Gastrocnemius medialis (tissue), 4 donors: ENCODE measurements around the gene NAPSA. TPM values are rescaled to one million over a fixed set of nuclear protein-coding genes. Genes with fewer than 3 reads are reported as not detected.
"Not testable (repeated sequence)": the region's sequence is repeated elsewhere in the genome, so short reads cannot be mapped to it uniquely, and the experiment has no call there.

Experiments used
- ATAC-seq, 2 donors: fragments of 150-250 bp; one replicate each; pipeline ENCODE4 v1.9.1; 2016
- DNase-seq, 2 donors: peaks; one replicate each; pipeline ENCODE4 v3.0.0-alpha.2; 2019
- H3K27ac ChIP-seq, 4 donors: fragments of 200-600 bp; sonication (generic); 1 replicate in 1 of 4; 2 replicates in 3 of 4; pipeline ENCODE4 v1.5.1; 2016 to 2018; ENCODE audit warnings: mild to moderate bottlenecking in 2 of 4, moderate library complexity in 1 of 4
- H3K27me3 ChIP-seq, 3 donors: fragments of 200-600 bp; sonication (generic) in 2 of 3; 1 replicate in 1 of 3; 2 replicates in 2 of 3; pipeline versions ENCODE4 v1.5.1 to v1.6.0; 2016 to 2019; ENCODE audit warnings: mild to moderate bottlenecking in 1 of 3, moderate library complexity in 1 of 3
- H3K36me3 ChIP-seq, 2 donors: fragments of 200-600 bp; sonication (generic) in 1 of 2; one replicate each; pipeline ENCODE4 v1.5.1; 2017 to 2018
- H3K4me1 ChIP-seq, 2 donors: fragments of 200-600 bp; sonication (generic) in 1 of 2; one replicate each; pipeline ENCODE4 v1.5.1; 2016 to 2017; ENCODE audit warnings: mild to moderate bottlenecking in 2 of 2
- H3K4me3 ChIP-seq, 4 donors: fragments of 200-600 bp; sonication (generic) in 3 of 4; 1 replicate in 1 of 4; 2 replicates in 3 of 4; pipeline ENCODE4 v1.5.1; 2016 to 2019; ENCODE audit warnings: mild to moderate bottlenecking in 2 of 4
- H3K9me3 ChIP-seq, 3 donors: fragments of 200-600 bp; sonication (generic) in 2 of 3; 1 replicate in 1 of 3; 2 replicates in 2 of 3; pipeline ENCODE4 v1.5.1; 2016 to 2019
- CTCF ChIP-seq, 5 experiments: fragments of 450-650 bp in 3 of 5; fragments of 200-600 bp in 2 of 5; sonication (generic) in 2 of 5; IDR thresholded peaks in 4 of 5; conservative IDR thresholded peaks in 1 of 5; 1 replicate in 4 of 5; 2 replicates in 1 of 5; pipeline ENCODE4 v1.5.1; 2016 to 2019; ENCODE audit warnings: antibody characterized with exemption in 5 of 5, mild to moderate bottlenecking in 3 of 5, moderate library complexity in 3 of 5
- POLR2A ChIP-seq, 2 donors: fragments of 450-650 bp; IDR thresholded peaks; one replicate each; pipeline ENCODE4 v1.6.1; 2017; ENCODE audit warnings: antibody characterized with exemption in 2 of 2, mild to moderate bottlenecking in 2 of 2, moderate library complexity in 2 of 2
- in situ Hi-C, 4 donors: fragments of 200-750 bp; cut with MboI; loops; one replicate each; pipeline versions ENCODE4 v1.15.0 to v1.8.0; 2017; ENCODE audit warnings: low sequenced_read_pairs in 4 of 4
- intact Hi-C: fragments of 100-400 bp; cut with DNase I; formaldehyde crosslinking; loops from one replicate; pipeline ENCODE4 v1.15.1; 2023; ENCODE audit warnings: low total_unique reads
- total RNA-seq, 4 donors: library from RNA; depleted of rRNA; stranded (reverse); fragments of >200 nt; gene quantifications; one replicate each; pipeline versions ENCODE4 v1.1.0 to v1.2.3, GENCODE V29; 2016

NAPSA gene
- total RNA-seq, 4 donors from 2014 or later, result 0.09 TPM; not detected in 3

- Histone ChIP-seq H3K27ac (no peak overlapping the region), H3K9me3 (no peaks in the 10 kb centered on the region), H3K36me3 (no peaks in the 10 kb centered on the region), H3K4me3 (no peak overlapping the region), H3K27me3 (no peaks in the 10 kb centered on the region), H3K4me1 (no peaks in the 10 kb centered on the region)
- in situ Hi-C loops, result no loop called here
- DNase-seq (no peak), ATAC-seq (peak in 1 of 2 donors; percentile 30)
- TF ChIP-seq POLR2A (IDR thresholded peaks at IDR 0.05), result no peak
- no peak for TF ChIP-seq CTCF (IDR thresholded peaks at IDR 0.05 in 4 of 5, conservative IDR thresholded peaks at IDR 0.05 in 1 of 5)
- intact Hi-C loops, result no loop called here
Observed at GRCh38 chr19:50394017-50394416, 28.6 kb upstream of the NAPSA start.

DNA sequence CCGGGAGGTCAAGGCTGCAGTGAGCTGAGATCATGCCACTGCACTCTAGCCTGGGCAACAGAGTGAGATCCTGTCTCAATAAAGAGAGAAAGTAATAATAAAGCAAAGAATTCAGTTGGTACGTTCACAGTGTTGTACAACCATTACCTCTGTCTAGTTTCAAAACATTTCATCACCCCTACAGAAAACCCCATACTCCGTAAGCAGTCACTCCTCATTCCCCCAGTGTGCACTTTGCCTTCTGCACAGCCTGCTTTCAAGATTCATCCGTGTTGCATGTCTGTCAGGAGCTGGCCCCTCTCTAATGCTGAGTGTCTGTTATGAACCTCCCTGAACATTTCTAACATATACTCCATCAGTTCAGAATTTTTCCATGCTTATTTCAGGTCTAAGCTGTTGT is 28.1 kb upstream of the NAPSA start:
- H3K27ac ChIP-seq, result no peak overlapping the region
- H3K9me3 ChIP-seq, result no peaks in the 10 kb centered on the region
- no peaks in the 10 kb centered on the region for H3K4me1 ChIP-seq
- no peak for DNase-seq
- in situ Hi-C loops (no loop called here), intact Hi-C loops (no loop called here)
- H3K36me3 ChIP-seq, result no peaks in the 10 kb centered on the region
- ATAC-seq, result no peak
- no peak overlapping the region for H3K4me3 ChIP-seq
- no peaks in the 10 kb centered on the region for H3K27me3 ChIP-seq
- no peak for TF ChIP-seq CTCF (IDR thresholded peaks at IDR 0.05 in 4 of 5, conservative IDR thresholded peaks at IDR 0.05 in 1 of 5)

DNA sequence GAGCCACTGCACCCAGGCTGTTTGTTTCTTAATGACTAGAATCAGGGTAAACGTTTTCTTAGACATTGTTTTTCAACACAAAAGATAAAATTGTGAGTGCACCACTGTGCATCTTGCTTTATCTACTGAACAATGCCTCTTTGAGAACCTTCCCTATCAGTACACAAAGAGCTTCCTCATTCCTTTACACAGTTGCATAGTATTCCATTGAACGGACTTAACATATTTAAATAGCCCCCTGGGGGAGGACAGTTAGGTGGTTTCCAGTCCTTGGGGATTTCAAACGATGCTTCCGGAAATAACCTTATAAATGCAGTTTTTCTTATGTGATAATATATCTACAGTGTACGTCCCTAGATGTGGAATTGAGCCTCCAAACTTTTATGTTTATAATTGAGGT is 27.3 kb upstream of the NAPSA start:
- no peak overlapping the region for H3K27ac ChIP-seq
- no peak for ATAC-seq
- no peak for TF ChIP-seq POLR2A (IDR thresholded peaks at IDR 0.05)
- TF ChIP-seq CTCF (IDR thresholded peaks at IDR 0.05 in 4 of 5, conservative IDR thresholded peaks at IDR 0.05 in 1 of 5), result no peak
- intact Hi-C loops, result no loop called here
- DNase-seq, result no peak
- in situ Hi-C loops, result no loop called here
- H3K27me3 ChIP-seq, result no peaks in the 10 kb centered on the region
- H3K36me3 ChIP-seq, result no peaks in the 10 kb centered on the region
- no peaks in the 10 kb centered on the region for H3K9me3 ChIP-seq
- no peak overlapping the region for H3K4me3 ChIP-seq
- H3K4me1 ChIP-seq, result no peaks in the 10 kb centered on the region

DNA sequence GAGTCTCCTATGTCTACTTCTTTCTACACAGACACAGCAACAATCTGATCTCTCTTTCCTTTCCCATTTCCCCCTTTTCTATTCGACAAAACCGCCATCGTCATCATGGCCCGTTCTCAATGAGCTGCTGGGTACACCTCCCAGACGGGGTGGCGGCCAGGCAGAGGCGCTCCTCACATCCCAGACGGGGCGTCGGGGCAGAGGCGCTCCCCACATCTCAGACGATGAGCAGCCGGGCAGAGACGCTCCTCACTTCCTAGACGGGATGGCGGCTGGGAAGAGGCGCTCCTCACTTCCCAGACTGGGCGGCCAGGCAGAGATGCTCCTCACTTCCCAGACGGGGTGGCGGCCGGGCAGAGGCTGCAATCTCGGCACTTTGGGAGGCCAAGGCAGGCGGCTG is 25.5 kb upstream of the NAPSA start:
- H3K4me3 ChIP-seq, H3K27me3 ChIP-seq, H3K4me1 ChIP-seq, H3K36me3 ChIP-seq, H3K27ac ChIP-seq, in situ Hi-C loops, DNase-seq, intact Hi-C loops, ATAC-seq, H3K9me3 ChIP-seq: not testable (repeated sequence)

- H3K9me3 ChIP-seq, DNase-seq, H3K36me3 ChIP-seq, H3K4me3 ChIP-seq, intact Hi-C loops, in situ Hi-C loops, ATAC-seq, H3K27me3 ChIP-seq, H3K27ac ChIP-seq, H3K4me1 ChIP-seq: not testable (repeated sequence)
Observed at GRCh38 chr19:50390295-50390694, 24.9 kb upstream of the NAPSA start.

GRCh38 chr19:50387868-50388245 is 22.4 kb upstream of the NAPSA start:
- ATAC-seq (no peak), DNase-seq (no peak)
- TF ChIP-seq CTCF (IDR thresholded peaks at IDR 0.05 in 4 of 5, conservative IDR thresholded peaks at IDR 0.05 in 1 of 5) (no peak), POLR2A (IDR thresholded peaks at IDR 0.05) (no peak)
- Histone ChIP-seq H3K4me1 (peaks cover 8 to 14% of the 10 kb centered on the region in 2 donors), H3K27ac (no peak overlapping the region), H3K36me3 (no peaks in the 10 kb centered on the region), H3K27me3 (no peaks in the 10 kb centered on the region), H3K4me3 (no peak overlapping the region), H3K9me3 (no peaks in the 10 kb centered on the region)
- intact Hi-C loops, result no loop called here
- in situ Hi-C loops, result no loop called here
